Testis (tissue), 2 donors: ENCODE measurements around the gene STK33.

Experiments
- CTCF ChIP-seq, 3 experiments: fragments of 450-650 bp in 2 of 3; fragments of 200-600 bp in 1 of 3; sonication (generic) in 1 of 3; IDR thresholded peaks; one replicate each; pipeline ENCODE4 v1.5.1; 2016 to 2019; ENCODE audit warnings: antibody characterized with exemption in 3 of 3, mild to moderate bottlenecking in 2 of 3, moderate library complexity in 1 of 3
- POLR2A ChIP-seq: fragments of 450-650 bp; IDR thresholded peaks from one replicate; pipeline ENCODE4 v1.6.1; 2017; ENCODE audit warnings: antibody characterized with exemption, mild to moderate bottlenecking, moderate library complexity

- TF ChIP-seq POLR2A (no peak), CTCF (IDR thresholded peaks at IDR 0.05) (no peak)
These were observed 178.8 kb downstream of the STK33 start for GRCh38 chr11:8415195-8415594.
